Fibroblast of upper back skin (primary cell): ENCODE results near the gene SH3RF3.

Source experiments
- DNase-seq: peaks from one replicate; pipeline ENCODE4 v3.0.0-alpha.2; 2013

SH3RF3 gene

GRCh38 chr2:109368798-109369197, 239.8 kb downstream of the SH3RF3 start:
- no peak for DNase-seq

- DNase-seq: no peak
These were observed 240.7 kb downstream of the SH3RF3 start for GRCh38 chr2:109369671-109370191.

- no peak for DNase-seq
These were observed 241.5 kb downstream of the SH3RF3 start for GRCh38 chr2:109370399-109371035.

- no peak for DNase-seq
These were observed 242.6 kb downstream of the SH3RF3 start for GRCh38 chr2:109371481-109372170.

GRCh38 chr2:109372171-109372568, 243.2 kb downstream of the SH3RF3 start:
- DNase-seq: no peak

- no peak for DNase-seq
These were observed 243.6 kb downstream of the SH3RF3 start for GRCh38 chr2:109372614-109373013.

GRCh38 chr2:109373791-109374547, 245.0 kb downstream of the SH3RF3 start:
- DNase-seq: no peak

- no peak for DNase-seq
These were observed 245.6 kb downstream of the SH3RF3 start for GRCh38 chr2:109374548-109375130.

- DNase-seq: no peak
These were observed 246.1 kb downstream of the SH3RF3 start for GRCh38 chr2:109375131-109375561.

GRCh38 chr2:109375656-109376055, 246.7 kb downstream of the SH3RF3 start:
- DNase-seq: no peak

GRCh38 chr2:109376115-109376514, 247.1 kb downstream of the SH3RF3 start:
- no peak for DNase-seq

GRCh38 chr2:109376796-109377495, 247.9 kb downstream of the SH3RF3 start:
- DNase-seq: no peak

GRCh38 chr2:109377976-109378375, 249.0 kb downstream of the SH3RF3 start:
- no peak for DNase-seq

- DNase-seq: no peak
These were observed 249.7 kb downstream of the SH3RF3 start for GRCh38 chr2:109378682-109379081.

- DNase-seq: no peak
These were observed 250.5 kb downstream of the SH3RF3 start for GRCh38 chr2:109379507-109379906.

GRCh38 chr2:109380502-109381326, 251.7 kb downstream of the SH3RF3 start:
- peak; percentile 30 for DNase-seq

- no peak for DNase-seq
These were observed 252.4 kb downstream of the SH3RF3 start for GRCh38 chr2:109381327-109381820.

- DNase-seq: no peak
These were observed 253.4 kb downstream of the SH3RF3 start for GRCh38 chr2:109382226-109382895.

- peak; percentile 58 for DNase-seq
These were observed 253.9 kb downstream of the SH3RF3 start for GRCh38 chr2:109382951-109383350.

- DNase-seq: no peak
These were observed 254.7 kb downstream of the SH3RF3 start for GRCh38 chr2:109383505-109384307.
